SK-N-MC (cell line): Measurements from ENCODE around the gene CCDC38.

Source experiments
- EZH2 ChIP-seq: fragments of 200-600 bp; sonication (generic); IDR thresholded peaks from one replicate; pipeline ENCODE4 v1.6.1; 2017; ENCODE audit warnings: antibody characterized with exemption
- POLR2AphosphoS5 ChIP-seq: IDR thresholded peaks from 2 replicates; pipeline ENCODE4 v1.6.1; 2012; ENCODE audit warnings: mild to moderate bottlenecking, low read depth, low read length, borderline replicate concordance

GRCh38 chr12:95942524-95943329 lies at the start of gene CCDC38:
- TF ChIP-seq EZH2 (no peak), POLR2AphosphoS5 (peak; percentile 84)
